Mesothelial cell of epicardium (in vitro differentiated cells): Measurements from ENCODE around the gene VPS29. TPM values are rescaled to one million over a fixed set of nuclear protein-coding genes. Genes with fewer than 3 reads are reported as not detected.
"Not testable (repeated sequence)": the region's sequence is repeated elsewhere in the genome, so short reads cannot be mapped to it uniquely, and the experiment has no call there.

Experiments
- DNase-seq, 2 experiments: peaks; one replicate each; pipeline ENCODE4 v3.0.0; 2021; ENCODE audit warnings: low spot score in 2 of 2; ENCODE audit not compliant: unreplicated experiment in 2 of 2
- H3K27ac Mint-ChIP-seq: 2 replicates; pipeline ENCODE4 v1.8.0; 2021; ENCODE audit warnings: mixed read lengths
- H3K27me3 Mint-ChIP-seq: 2 replicates; pipeline ENCODE4 v1.8.0; 2021; ENCODE audit warnings: low read depth, mixed read lengths
- H3K36me3 Mint-ChIP-seq: 2 replicates; pipeline ENCODE4 v1.8.0; 2021; ENCODE audit warnings: mixed read lengths
- H3K4me1 Mint-ChIP-seq: 2 replicates; pipeline ENCODE4 v1.8.0; 2021; ENCODE audit warnings: mixed read lengths
- H3K4me3 Mint-ChIP-seq: 2 replicates; pipeline ENCODE4 v1.8.0; 2021; ENCODE audit warnings: mild to moderate bottlenecking, moderate library complexity, mixed read lengths
- H3K9me3 Mint-ChIP-seq: 2 replicates; pipeline ENCODE4 v1.8.0; 2021; ENCODE audit warnings: mixed read lengths
- CTCF ChIP-seq: fragments of 200-600 bp; sonication (generic); IDR thresholded peaks from one replicate; pipeline ENCODE4 v1.5.0; 2021; ENCODE audit warnings: antibody characterized with exemption; ENCODE audit not compliant: unreplicated experiment
- total RNA-seq: library from RNA; stranded (reverse); gene quantifications from 3 replicates; pipeline ENCODE4 v1.2.1, GENCODE V29; 2021

Gene VPS29
- total RNA-seq, 1 donor from 2014 or later = 77.0 TPM

GRCh38 chr12:110466791-110467190, 35.1 kb downstream of the VPS29 start:
- Mint-ChIP-seq H3K27ac (peak overlapping the region; percentile 30), H3K27me3 (no peaks in the 10 kb centered on the region), H3K9me3 (no peaks in the 10 kb centered on the region), H3K4me1 (peaks cover 15% of the 10 kb centered on the region), H3K36me3 (peaks cover 6% of the 10 kb centered on the region), H3K4me3 (peak overlapping the region; percentile 46)
- TF ChIP-seq CTCF = no peak
- DNase-seq = no peak

- H3K36me3 Mint-ChIP-seq, H3K27ac Mint-ChIP-seq, H3K4me3 Mint-ChIP-seq, H3K27me3 Mint-ChIP-seq, H3K9me3 Mint-ChIP-seq, DNase-seq: not testable (repeated sequence)
- peaks cover 15% of the 10 kb centered on the region for H3K4me1 Mint-ChIP-seq
Measured at GRCh38 chr12:110465765-110466164, 36.1 kb downstream of the VPS29 start.

- TF ChIP-seq CTCF = no peak
- H3K4me1 Mint-ChIP-seq = peaks cover 15% of the 10 kb centered on the region
- DNase-seq = no peak
- H3K27me3 Mint-ChIP-seq = no peaks in the 10 kb centered on the region
- H3K36me3 Mint-ChIP-seq = peaks cover 13% of the 10 kb centered on the region
- H3K27ac Mint-ChIP-seq = no peak overlapping the region
- no peak overlapping the region for H3K4me3 Mint-ChIP-seq
- H3K9me3 Mint-ChIP-seq = no peaks in the 10 kb centered on the region
Measured at GRCh38 chr12:110465024-110465423, 36.9 kb downstream of the VPS29 start.

- H3K4me3 Mint-ChIP-seq, DNase-seq, H3K27me3 Mint-ChIP-seq, H3K4me1 Mint-ChIP-seq, H3K9me3 Mint-ChIP-seq, H3K27ac Mint-ChIP-seq: not testable (repeated sequence)
- H3K36me3 Mint-ChIP-seq = peaks cover 20% of the 10 kb centered on the region
Measured at GRCh38 chr12:110461189-110461588, 40.7 kb downstream of the VPS29 start.

- no peaks in the 10 kb centered on the region for H3K4me1 Mint-ChIP-seq
- H3K9me3 Mint-ChIP-seq = no peaks in the 10 kb centered on the region
- no peak overlapping the region for H3K27ac Mint-ChIP-seq
- H3K27me3 Mint-ChIP-seq = no peaks in the 10 kb centered on the region
- TF ChIP-seq CTCF = no peak
- no peak for DNase-seq
- H3K4me3 Mint-ChIP-seq = no peak overlapping the region
- peaks cover 22% of the 10 kb centered on the region for H3K36me3 Mint-ChIP-seq
Measured at GRCh38 chr12:110458756-110459155, 43.2 kb downstream of the VPS29 start.

- Mint-ChIP-seq H3K9me3 (no peaks in the 10 kb centered on the region), H3K4me3 (no peak overlapping the region), H3K27me3 (no peaks in the 10 kb centered on the region), H3K36me3 (peaks cover 13% of the 10 kb centered on the region), H3K27ac (no peak overlapping the region), H3K4me1 (peaks cover 14% of the 10 kb centered on the region)
- DNase-seq = no peak
- no peak for TF ChIP-seq CTCF
Measured at GRCh38 chr12:110453569-110454296, 48.2 kb downstream of the VPS29 start.
